HAP-1 (cell line): ENCODE measurements around the gene TSPAN31.
A peak's percentile ranks its signal among the peaks of the same experiment; 100 is the strongest.
"Not testable (repeated sequence)": the region's sequence is repeated elsewhere in the genome, so short reads cannot be mapped to it uniquely, and the experiment has no call there.

Experiments used
- DNase-seq, 2 experiments: peaks; one replicate each; pipeline ENCODE4 v3.0.0-alpha.2; 2016 to 2020; ENCODE audit warnings: low spot score in 2 of 2
- H3K27me3 ChIP-seq: fragments of 250-450 bp; sonication (Bioruptor Pico); 2 replicates; pipeline ENCODE4 v1.5.1; 2020; ENCODE audit warnings: low read depth, mild to moderate bottlenecking, moderate library complexity
- H3K36me3 ChIP-seq: fragments of 250-450 bp; sonication (Bioruptor Pico); replicated peaks from 2 replicates; pipeline ENCODE4 v1.5.1; 2020; ENCODE audit warnings: mild to moderate bottlenecking
- H3K4me1 ChIP-seq: fragments of 250-450 bp; sonication (Bioruptor Pico); 2 replicates; pipeline ENCODE4 v1.5.1; 2020; ENCODE audit warnings: mild to moderate bottlenecking
- H3K4me3 ChIP-seq: fragments of 250-450 bp; sonication (Bioruptor Pico); 2 replicates; pipeline ENCODE4 v1.5.1; 2020; ENCODE audit warnings: mild to moderate bottlenecking, moderate library complexity
- H3K9me3 ChIP-seq: fragments of 250-450 bp; sonication (Bioruptor Pico); 2 replicates; pipeline ENCODE4 v1.5.1; 2020; ENCODE audit warnings: mild to moderate bottlenecking, moderate library complexity
- in situ Hi-C: fragments of 300-500 bp; cut with MboI; formaldehyde crosslinking; loops from 3 replicates; pipeline ENCODE4 v1.14.3; 2020; ENCODE audit warnings: low sequenced_read_pairs, inconsistent platforms, mixed read lengths

The TSPAN31 gene

DNA sequence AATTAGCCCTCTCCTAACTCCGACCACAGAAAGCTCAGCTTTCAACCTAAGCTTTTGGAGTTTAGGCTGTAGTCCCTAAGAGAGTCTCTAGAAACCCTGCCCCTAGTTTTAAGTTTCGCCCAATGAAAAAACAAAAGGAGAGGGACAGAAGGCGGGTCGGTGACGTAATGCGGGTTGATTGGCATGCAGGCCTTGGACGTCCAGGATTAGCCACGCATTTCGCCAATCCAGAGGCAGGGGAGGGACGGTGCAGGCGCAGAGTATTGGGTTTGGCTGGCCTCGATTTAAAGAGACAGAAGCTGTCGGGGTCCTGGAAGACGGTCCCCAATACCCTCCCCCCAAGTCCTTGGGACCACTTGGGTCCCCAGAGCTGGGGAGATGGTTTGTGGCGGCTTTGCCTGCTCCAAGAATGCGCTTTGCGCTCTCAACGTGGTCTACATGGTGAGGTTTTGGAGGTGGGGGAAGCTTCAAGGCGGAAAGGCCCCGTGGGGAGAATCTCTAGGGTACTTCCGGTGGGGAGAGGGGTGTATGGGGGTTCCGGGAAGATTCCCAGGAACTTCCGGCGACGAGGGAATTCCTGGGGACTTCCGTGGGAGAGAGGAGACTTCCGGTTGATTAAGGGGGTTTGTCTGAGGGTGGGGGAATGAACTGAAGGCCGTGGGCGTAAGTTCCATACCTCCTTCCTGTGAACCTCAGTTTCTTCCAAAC lies at the start of gene TSPAN31:
Gene TSPAN31, plus strand, starts transcription at position 263 of the 708 bp plus-strand sequence. Its CDS starts 116 bp downstream, at position 379.
- Histone ChIP-seq H3K36me3 (peaks cover 27% of the 10 kb centered on the region), H3K4me1 (peaks cover 13% of the 10 kb centered on the region), H3K4me3 (peak within 1 kb of the TSS; percentile 65), H3K27me3 (peaks cover 7% of the 10 kb centered on the region), H3K9me3 (no peaks in the 10 kb centered on the region)
- in situ Hi-C loops = no loop called here
- DNase-seq = peak; percentile 96 to 97

- H3K27me3 ChIP-seq = no peaks in the 10 kb centered on the region
- H3K4me3 ChIP-seq = no peak overlapping the region
- H3K9me3 ChIP-seq = no peaks in the 10 kb centered on the region
- peaks cover 3% of the 10 kb centered on the region; the same call in 1 of the 2 replicates for H3K36me3 ChIP-seq
- no peak for DNase-seq
- no peaks in the 10 kb centered on the region; the same call in 1 of the 2 replicates for H3K4me1 ChIP-seq
- in situ Hi-C loops = no loop called here
Observed at GRCh38 chr12:57695770-57696432, 48.9 kb upstream of the TSPAN31 start.

GRCh38 chr12:57697076-57697475 lies 47.8 kb upstream of the TSPAN31 start:
- in situ Hi-C loops = no loop called here
- Histone ChIP-seq H3K27me3 (no peaks in the 10 kb centered on the region), H3K4me1 (no peaks in the 10 kb centered on the region; the same call in 1 of the 2 replicates), H3K4me3 (no peak overlapping the region), H3K36me3 (peaks cover 3% of the 10 kb centered on the region; the same call in 1 of the 2 replicates), H3K9me3 (no peaks in the 10 kb centered on the region)
- DNase-seq = no peak

DNA sequence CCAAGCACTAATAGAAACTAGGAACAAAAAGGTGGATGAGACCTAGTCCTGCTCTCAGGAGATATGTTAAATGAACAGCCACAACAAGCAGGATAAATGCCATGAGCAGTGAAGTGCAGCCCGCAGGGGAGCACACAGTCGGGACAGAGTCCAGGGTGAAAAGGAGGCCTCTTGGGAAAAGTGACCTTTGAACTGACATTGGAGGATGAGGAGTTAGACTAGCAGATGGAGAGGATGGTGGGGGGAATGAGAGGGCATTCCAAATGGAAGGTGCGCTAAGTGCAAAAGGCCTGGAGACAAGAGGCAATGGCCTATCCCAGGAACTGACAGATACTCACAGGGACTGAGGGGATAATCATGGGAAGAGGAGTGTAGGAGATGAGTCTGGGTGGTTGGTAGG lies 46.4 kb upstream of the TSPAN31 start:
- in situ Hi-C loops = no loop called here
- no peaks in the 10 kb centered on the region for H3K27me3 ChIP-seq
- H3K9me3 ChIP-seq = no peaks in the 10 kb centered on the region; the same call in 1 of the 2 replicates
- no peak for DNase-seq
- H3K36me3 ChIP-seq = peaks cover 3% of the 10 kb centered on the region; the same call in 1 of the 2 replicates
- no peak overlapping the region for H3K4me3 ChIP-seq
- no peaks in the 10 kb centered on the region; the same call in 1 of the 2 replicates for H3K4me1 ChIP-seq

DNA sequence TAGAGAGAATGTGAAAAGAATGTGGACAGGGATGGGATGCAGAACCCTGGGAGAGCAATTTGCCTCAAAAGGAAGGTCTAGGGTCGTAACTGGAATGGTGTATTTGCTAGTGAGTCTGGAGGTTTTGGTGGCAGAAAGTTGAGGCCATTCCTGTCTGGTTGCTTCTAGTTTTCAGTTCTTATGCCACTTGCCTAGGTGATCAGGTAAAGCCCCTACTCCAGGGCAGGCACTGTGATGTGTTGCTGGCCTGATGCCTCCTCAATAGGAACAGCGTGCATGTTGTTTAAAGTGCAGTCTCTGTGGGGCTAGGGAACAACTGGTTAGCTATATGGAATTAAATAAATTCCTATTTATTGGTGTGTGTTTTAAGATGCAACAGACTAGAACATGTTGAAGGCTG lies 44.5 kb upstream of the TSPAN31 start:
- in situ Hi-C loops = no loop called here
- no peaks in the 10 kb centered on the region for H3K4me1 ChIP-seq
- no peak for DNase-seq
- no peaks in the 10 kb centered on the region; the same call in 1 of the 2 replicates for H3K9me3 ChIP-seq
- no peaks in the 10 kb centered on the region for H3K27me3 ChIP-seq
- H3K4me3 ChIP-seq = no peak overlapping the region
- H3K36me3 ChIP-seq = peaks cover 3% of the 10 kb centered on the region

- DNase-seq = no peak
Observed at GRCh38 chr12:57707250-57707649, 37.6 kb upstream of the TSPAN31 start.

GRCh38 chr12:57708296-57708695 lies 36.5 kb upstream of the TSPAN31 start:
- in situ Hi-C loops = no loop called here
- H3K36me3 ChIP-seq = no peaks in the 10 kb centered on the region; the same call in 1 of the 2 replicates
- H3K27me3 ChIP-seq = no peaks in the 10 kb centered on the region
- no peaks in the 10 kb centered on the region; the same call in 1 of the 2 replicates for H3K9me3 ChIP-seq
- DNase-seq = no peak
- H3K4me1 ChIP-seq = no peaks in the 10 kb centered on the region
- H3K4me3 ChIP-seq = no peak overlapping the region

More at GRCh38 chr12:57707250-57707649, 37.6 kb upstream of the TSPAN31 start:
- in situ Hi-C loops = no loop called here
- Histone ChIP-seq H3K9me3 (no peaks in the 10 kb centered on the region; the same call in 1 of the 2 replicates), H3K4me3 (no peak overlapping the region), H3K36me3 (no peaks in the 10 kb centered on the region; the same call in none of the 2 replicates), H3K4me1 (no peaks in the 10 kb centered on the region), H3K27me3 (no peaks in the 10 kb centered on the region)

- in situ Hi-C loops = no loop called here
Observed at GRCh38 chr12:57712701-57713100, 32.1 kb upstream of the TSPAN31 start.

DNA sequence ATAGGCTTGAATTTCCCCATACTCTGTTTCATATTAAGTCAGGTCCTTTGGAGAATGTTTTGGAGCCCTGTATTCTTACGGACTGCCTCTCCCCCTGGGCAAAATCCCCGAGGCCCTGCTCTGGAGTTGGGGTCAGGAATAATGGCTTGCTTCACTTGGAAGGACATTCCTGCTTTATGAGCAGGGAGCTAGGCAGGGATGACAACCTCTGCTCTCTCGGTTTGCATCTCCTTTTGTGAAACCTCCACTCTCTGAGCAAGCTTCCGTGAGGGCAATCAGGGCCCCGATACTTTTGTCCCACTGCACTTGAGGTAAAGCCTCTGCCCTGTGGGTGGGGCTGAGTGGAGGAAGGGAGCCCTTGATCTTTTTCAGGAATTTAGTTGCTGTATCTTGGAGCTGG lies 31.6 kb upstream of the TSPAN31 start:
- in situ Hi-C loops = no loop called here
- Histone ChIP-seq H3K27me3 (no peaks in the 10 kb centered on the region), H3K9me3 (no peaks in the 10 kb centered on the region), H3K4me1 (no peaks in the 10 kb centered on the region), H3K36me3 (peaks cover 9% of the 10 kb centered on the region), H3K4me3 (no peak overlapping the region)
- no peak for DNase-seq

More at GRCh38 chr12:57712701-57713100, 32.1 kb upstream of the TSPAN31 start:
- H3K4me1 ChIP-seq = no peaks in the 10 kb centered on the region
- no peaks in the 10 kb centered on the region for H3K9me3 ChIP-seq
- no peak for DNase-seq
- H3K4me3 ChIP-seq = no peak overlapping the region
- H3K27me3 ChIP-seq = no peaks in the 10 kb centered on the region
- H3K36me3 ChIP-seq = peaks cover 5% of the 10 kb centered on the region

- in situ Hi-C loops, DNase-seq, H3K4me1 ChIP-seq, H3K27me3 ChIP-seq, H3K4me3 ChIP-seq, H3K9me3 ChIP-seq: not testable (repeated sequence)
- H3K36me3 ChIP-seq = peaks cover 18% of the 10 kb centered on the region
Observed at GRCh38 chr12:57715036-57715748, 29.6 kb upstream of the TSPAN31 start.

DNA sequence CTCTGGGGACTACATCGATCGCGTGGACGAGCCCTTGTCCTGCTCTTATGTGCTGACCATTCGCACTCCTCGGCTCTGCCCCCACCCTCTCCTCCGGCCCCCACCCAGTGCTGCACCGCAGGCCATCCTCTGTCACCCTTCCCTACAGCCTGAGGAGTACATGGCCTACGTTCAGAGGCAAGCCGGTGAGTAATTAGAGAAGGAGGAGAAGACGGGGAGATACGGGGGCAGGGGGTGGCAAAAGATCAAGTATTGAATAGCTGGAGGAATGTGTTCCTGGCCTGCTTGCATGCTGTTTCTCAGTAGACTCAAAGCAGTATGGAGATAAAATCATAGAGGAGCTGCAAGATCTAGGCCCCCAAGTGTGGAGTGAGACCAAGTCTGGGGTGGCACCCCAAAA lies 29.1 kb upstream of the TSPAN31 start:
- no peaks in the 10 kb centered on the region for H3K9me3 ChIP-seq
- in situ Hi-C loops = no loop called here
- H3K4me3 ChIP-seq = no peak overlapping the region
- DNase-seq = no peak
- H3K4me1 ChIP-seq = no peaks in the 10 kb centered on the region
- no peaks in the 10 kb centered on the region for H3K27me3 ChIP-seq
- peaks cover 18% of the 10 kb centered on the region for H3K36me3 ChIP-seq

DNA sequence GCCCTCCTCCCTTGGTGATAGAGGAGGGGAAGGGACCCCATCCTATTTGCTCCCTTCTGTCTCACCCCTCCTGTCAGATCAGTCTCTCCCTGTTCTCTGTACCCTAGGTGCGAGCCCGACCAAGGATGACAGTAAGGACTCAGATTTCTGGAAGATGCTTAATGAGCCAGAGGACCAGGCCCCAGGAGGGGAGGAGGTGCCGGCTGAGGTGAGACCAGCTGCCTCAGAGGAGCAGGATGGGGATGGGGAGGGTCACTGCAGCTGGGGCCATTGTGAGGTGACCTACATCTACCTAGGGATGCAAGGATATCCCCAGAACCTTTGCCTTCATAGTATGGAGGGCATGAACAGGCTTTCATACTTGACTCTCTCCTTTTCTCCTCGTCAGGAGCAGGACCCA lies 28.5 kb upstream of the TSPAN31 start:
- H3K27me3 ChIP-seq = no peaks in the 10 kb centered on the region
- peaks cover 18% of the 10 kb centered on the region for H3K36me3 ChIP-seq
- no peak for DNase-seq
- no peaks in the 10 kb centered on the region for H3K4me1 ChIP-seq
- H3K9me3 ChIP-seq = no peaks in the 10 kb centered on the region
- H3K4me3 ChIP-seq = no peak overlapping the region
- in situ Hi-C loops = no loop called here

- Histone ChIP-seq H3K4me3 (no peak overlapping the region), H3K9me3 (no peaks in the 10 kb centered on the region), H3K4me1 (no peaks in the 10 kb centered on the region), H3K27me3 (no peaks in the 10 kb centered on the region), H3K36me3 (peaks cover 18% of the 10 kb centered on the region)
- DNase-seq = no peak
- in situ Hi-C loops = no loop called here
Observed at GRCh38 chr12:57717131-57717530, 27.7 kb upstream of the TSPAN31 start.
